CD14-positive monocyte (primary cell): ENCODE data around the gene PSMG4. TPM values are rescaled to one million over a fixed set of nuclear protein-coding genes. Genes with fewer than 3 reads are reported as not detected.

ENCODE experiments used
- DNase-seq, 3 donors: peaks; one replicate each; pipeline ENCODE4 v3.0.0-alpha.2; 2011 to 2022
- H2AFZ ChIP-seq: 2 replicates; pipeline ENCODE4 v1.6.0; 2012; ENCODE audit warnings: mild to moderate bottlenecking, low read depth, low read length, inconsistent platforms; ENCODE audit not compliant: insufficient read depth, poor library complexity, severe bottlenecking
- H3K27ac ChIP-seq, 2 donors: 1 replicate in 1 of 2; 2 replicates in 1 of 2; pipeline ENCODE4 v1.5.1; 2012 to 2013; ENCODE audit warnings: low read length in 2 of 2, control low read depth in 1 of 2, inconsistent platforms in 1 of 2, low read depth in 1 of 2, mild to moderate bottlenecking in 1 of 2
- H3K27me3 ChIP-seq, 2 donors: one replicate each; pipeline versions ENCODE4 v1.6.0 to v1.6.1; 2011 to 2013; ENCODE audit warnings: low read length in 2 of 2; ENCODE audit not compliant: control insufficient read depth in 2 of 2, insufficient read depth in 2 of 2
- H3K36me3 ChIP-seq, 2 donors: replicated peaks in 1 of 2; 1 replicate in 1 of 2; 2 replicates in 1 of 2; pipeline versions ENCODE4 v1.5.1 to v1.6.1; 2012 to 2013; ENCODE audit warnings: low read length in 2 of 2, control low read depth in 1 of 2, inconsistent platforms in 1 of 2, mild to moderate bottlenecking in 1 of 2; ENCODE audit not compliant: insufficient read depth in 2 of 2, control insufficient read depth in 1 of 2
- H3K4me1 ChIP-seq, 2 donors: 1 replicate in 1 of 2; 2 replicates in 1 of 2; pipeline versions ENCODE4 v1.5.1 to v1.6.1; 2012 to 2013; ENCODE audit warnings: low read length in 2 of 2, control low read depth in 1 of 2, inconsistent platforms in 1 of 2, mild to moderate bottlenecking in 1 of 2, moderate library complexity in 1 of 2; ENCODE audit not compliant: insufficient read depth in 2 of 2, control insufficient read depth in 1 of 2
- H3K4me2 ChIP-seq: replicated peaks from 2 replicates; pipeline ENCODE3; 2012; ENCODE audit warnings: low read length, moderate library complexity, mild to moderate bottlenecking; ENCODE audit not compliant: poor library complexity, severe bottlenecking; ENCODE audit errors: extremely low read depth
- H3K4me3 ChIP-seq, 3 experiments: fragments of 200-600 bp in 1 of 3; sonication (generic) in 1 of 3; replicated peaks in 1 of 3; 1 replicate in 2 of 3; 2 replicates in 1 of 3; pipeline ENCODE4 v1.5.1; 2011 to 2013; ENCODE audit warnings: low read length in 3 of 3, mild to moderate bottlenecking in 3 of 3, control low read depth in 2 of 3, low read depth in 2 of 3, inconsistent platforms in 1 of 3, moderate library complexity in 1 of 3
- H3K79me2 ChIP-seq: 2 replicates; pipeline ENCODE4 v1.6.0; 2012; ENCODE audit warnings: mild to moderate bottlenecking, control low read depth, inconsistent platforms, low read length, moderate library complexity; ENCODE audit not compliant: insufficient read depth
- H3K9ac ChIP-seq: 2 replicates; pipeline ENCODE4 v1.6.0; 2017; ENCODE audit warnings: low read length, mild to moderate bottlenecking; ENCODE audit not compliant: insufficient read depth, poor library complexity, severe bottlenecking
- H3K9me3 ChIP-seq, 2 donors: replicated peaks in 1 of 2; 1 replicate in 1 of 2; 2 replicates in 1 of 2; pipeline versions ENCODE4 v1.5.1 to v1.6.1; 2012 to 2013; ENCODE audit warnings: low read length in 2 of 2, control low read depth in 1 of 2; ENCODE audit not compliant: control insufficient read depth in 1 of 2, insufficient read depth in 1 of 2
- H4K20me1 ChIP-seq: 2 replicates; pipeline ENCODE4 v1.6.0; 2012; ENCODE audit warnings: mild to moderate bottlenecking, low read length, control low read depth, moderate library complexity; ENCODE audit not compliant: insufficient read depth
- H3K27ac Mint-ChIP-seq, 7 donors: one replicate each; pipeline ENCODE4 v1.8.0; 2020; ENCODE audit warnings: mild to moderate bottlenecking in 7 of 7, mixed read lengths in 7 of 7, moderate library complexity in 6 of 7, inconsistent platforms in 2 of 7
- H3K27me3 Mint-ChIP-seq, 3 donors: one replicate each; pipeline ENCODE4 v1.8.0; 2021 to 2022; ENCODE audit warnings: low read depth in 3 of 3, mild to moderate bottlenecking in 3 of 3, mixed read lengths in 3 of 3, moderate library complexity in 3 of 3, inconsistent platforms in 1 of 3
- H3K36me3 Mint-ChIP-seq, 2 donors: one replicate each; pipeline ENCODE4 v1.8.0; 2020; ENCODE audit warnings: mixed read lengths in 2 of 2, inconsistent platforms in 1 of 2, mild to moderate bottlenecking in 1 of 2
- H3K4me1 Mint-ChIP-seq: one replicate; pipeline ENCODE4 v1.8.0; 2020; ENCODE audit warnings: mild to moderate bottlenecking, mixed read lengths
- H3K4me3 Mint-ChIP-seq, 2 donors: one replicate each; pipeline ENCODE4 v1.8.0; 2020; ENCODE audit warnings: mild to moderate bottlenecking in 2 of 2, mixed read lengths in 2 of 2, moderate library complexity in 1 of 2
- H3K9me3 Mint-ChIP-seq, 7 donors: one replicate each; pipeline ENCODE4 v1.8.0; 2020 to 2022; ENCODE audit warnings: mixed read lengths in 7 of 7, mild to moderate bottlenecking in 6 of 7, moderate library complexity in 6 of 7, inconsistent platforms in 2 of 7
- WGBS: methylation state at CpG from one replicate; pipeline ENCODE4 v1.1.5; 2013; ENCODE audit warnings: missing lambda C conversion rate; ENCODE audit not compliant: insufficient coverage; 5-methylcytosine and 5-hydroxymethylcytosine counted together
- intact Hi-C, 2 donors: fragments of 100-400 bp; cut with micrococcal nuclease; formaldehyde crosslinking; loops; one replicate each; pipeline versions ENCODE4 v1.15.0 to v1.15.1; 2023
- polyA plus RNA-seq, 3 donors: library from polyadenylated mRNA; depleted of rRNA in 1 of 3; unstranded in 2 of 3; stranded (reverse) in 1 of 3; fragments of 300-500 nt in 2 of 3; fragments of >200 nt in 1 of 3; fragmentation: Illumina TruSeq in 2 of 3; gene quantifications; 1 replicate in 2 of 3; 2 replicates in 1 of 3; pipeline ENCODE4 v1.2.3, GENCODE V29; 2012 to 2021
- TF ChIP-seq, protein P1 (sequence below): fragments of 200-600 bp; IDR thresholded peaks from one replicate; pipeline ENCODE4 v1.8.0; 2022; ENCODE audit warnings: antibody characterized with exemption, mild to moderate bottlenecking

The PSMG4 gene
- polyA plus RNA-seq, 3 donors = 23.6 to 31.1 (median 27.9) TPM

DNA sequence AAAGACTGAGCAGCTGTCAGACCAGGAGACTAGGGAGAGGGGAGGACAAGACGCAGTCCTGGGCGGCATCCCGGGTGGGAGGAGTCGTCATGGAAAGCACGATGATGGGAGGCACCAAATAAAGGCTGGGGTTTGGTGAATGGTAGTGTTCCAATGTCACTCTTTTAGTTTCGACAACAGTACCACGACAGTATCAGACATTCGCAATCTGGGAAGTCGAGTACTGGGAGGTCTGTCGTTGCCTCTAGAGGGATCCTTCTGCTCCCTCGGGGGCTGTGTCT lies 32.1 kb downstream of the PSMG4 start:
- no peaks in the 10 kb centered on the region for H3K36me3 ChIP-seq
- Mint-ChIP-seq H3K27me3 (peaks cover 2 to 7% (median 4%) of the 10 kb centered on the region in 3 donors), H3K4me1 (no peaks in the 10 kb centered on the region), H3K4me3 (no peak overlapping the region), H3K27ac (no peak overlapping the region), H3K9me3 (peaks cover 0 to 1% (median 0%) of the 10 kb centered on the region in 7 donors), H3K36me3 (no peaks in the 10 kb centered on the region)
- H3K4me3 ChIP-seq = no peak overlapping the region
- H3K4me2 ChIP-seq = no peak overlapping the region
- H3K9ac ChIP-seq = no peak overlapping the region
- WGBS = 96% methylated on average over 9 of the region's 11 CpGs
- no peak for DNase-seq
- TF ChIP-seq, protein P1, sequence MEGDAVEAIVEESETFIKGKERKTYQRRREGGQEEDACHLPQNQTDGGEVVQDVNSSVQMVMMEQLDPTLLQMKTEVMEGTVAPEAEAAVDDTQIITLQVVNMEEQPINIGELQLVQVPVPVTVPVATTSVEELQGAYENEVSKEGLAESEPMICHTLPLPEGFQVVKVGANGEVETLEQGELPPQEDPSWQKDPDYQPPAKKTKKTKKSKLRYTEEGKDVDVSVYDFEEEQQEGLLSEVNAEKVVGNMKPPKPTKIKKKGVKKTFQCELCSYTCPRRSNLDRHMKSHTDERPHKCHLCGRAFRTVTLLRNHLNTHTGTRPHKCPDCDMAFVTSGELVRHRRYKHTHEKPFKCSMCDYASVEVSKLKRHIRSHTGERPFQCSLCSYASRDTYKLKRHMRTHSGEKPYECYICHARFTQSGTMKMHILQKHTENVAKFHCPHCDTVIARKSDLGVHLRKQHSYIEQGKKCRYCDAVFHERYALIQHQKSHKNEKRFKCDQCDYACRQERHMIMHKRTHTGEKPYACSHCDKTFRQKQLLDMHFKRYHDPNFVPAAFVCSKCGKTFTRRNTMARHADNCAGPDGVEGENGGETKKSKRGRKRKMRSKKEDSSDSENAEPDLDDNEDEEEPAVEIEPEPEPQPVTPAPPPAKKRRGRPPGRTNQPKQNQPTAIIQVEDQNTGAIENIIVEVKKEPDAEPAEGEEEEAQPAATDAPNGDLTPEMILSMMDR = no peak
- H3K27me3 ChIP-seq = no peaks in the 10 kb centered on the region
- H3K27ac ChIP-seq = no peak overlapping the region
- no peaks in the 10 kb centered on the region for H4K20me1 ChIP-seq
- intact Hi-C loops = no loop called here
- H3K4me1 ChIP-seq = no peaks in the 10 kb centered on the region
- H2AFZ ChIP-seq = no peak overlapping the region
- H3K9me3 ChIP-seq = no peaks in the 10 kb centered on the region
- no peaks in the 10 kb centered on the region for H3K79me2 ChIP-seq

GRCh38 chr6:3291346-3291745 lies 32.6 kb downstream of the PSMG4 start:
- DNase-seq = no peak

More at GRCh38 chr6:3291346-3291745, 32.6 kb downstream of the PSMG4 start:
- Histone ChIP-seq H3K4me1 (no peaks in the 10 kb centered on the region), H3K4me3 (no peak overlapping the region), H3K79me2 (no peaks in the 10 kb centered on the region), H2AFZ (no peak overlapping the region), H3K9ac (no peak overlapping the region), H4K20me1 (no peaks in the 10 kb centered on the region), H3K9me3 (no peaks in the 10 kb centered on the region), H3K27me3 (no peaks in the 10 kb centered on the region), H3K27ac (no peak overlapping the region), H3K36me3 (no peaks in the 10 kb centered on the region), H3K4me2 (no peak overlapping the region)
- H3K27me3 Mint-ChIP-seq = peaks cover 2 to 7% (median 4%) of the 10 kb centered on the region in 3 donors
- TF ChIP-seq, protein P1 = no peak
- intact Hi-C loops = no loop called here
- H3K27ac Mint-ChIP-seq = no peak overlapping the region
- no peaks in the 10 kb centered on the region for H3K36me3 Mint-ChIP-seq
- H3K4me1 Mint-ChIP-seq = no peaks in the 10 kb centered on the region
- no CpG with 5 or more reads among the region's 4 CpGs for WGBS
- H3K9me3 Mint-ChIP-seq = peaks cover 0 to 1% (median 0%) of the 10 kb centered on the region in 7 donors
- H3K4me3 Mint-ChIP-seq = no peak overlapping the region
